SJCRH30 (cell line): ENCODE results near the gene H1-8. TPM values are rescaled to one million over a fixed set of nuclear protein-coding genes. Genes with fewer than 3 reads are reported as not detected.

Experiments used
- DNase-seq, 2 experiments: peaks; one replicate each; pipeline ENCODE4 v3.0.0-alpha.2; 2015 to 2020
- H3K27ac ChIP-seq: fragments of 250-450 bp; sonication (Bioruptor Pico); 2 replicates; pipeline ENCODE4 v1.5.1; 2020; ENCODE audit warnings: mild to moderate bottlenecking, moderate library complexity
- H3K27me3 ChIP-seq: fragments of 250-450 bp; sonication (Bioruptor Pico); 2 replicates; pipeline ENCODE4 v1.5.1; 2020; ENCODE audit warnings: mild to moderate bottlenecking, moderate library complexity
- H3K36me3 ChIP-seq: fragments of 250-450 bp; sonication (Bioruptor Pico); 2 replicates; pipeline ENCODE4 v1.5.1; 2020; ENCODE audit warnings: mild to moderate bottlenecking, moderate library complexity
- H3K4me1 ChIP-seq: fragments of 250-450 bp; sonication (Bioruptor Pico); 2 replicates; pipeline ENCODE4 v1.5.1; 2020; ENCODE audit warnings: mild to moderate bottlenecking, moderate library complexity
- H3K4me3 ChIP-seq: fragments of 250-450 bp; sonication (Bioruptor Pico); 2 replicates; pipeline ENCODE4 v1.5.1; 2020; ENCODE audit warnings: mild to moderate bottlenecking, moderate library complexity
- H3K9me3 ChIP-seq: fragments of 250-450 bp; sonication (Bioruptor Pico); replicated peaks from 2 replicates; pipeline ENCODE4 v1.5.1; 2020; ENCODE audit warnings: mild to moderate bottlenecking, moderate library complexity
- total RNA-seq: library from RNA; depleted of rRNA; stranded (reverse); fragments of >200 nt; shearing (Covaris generic); gene quantifications from 2 replicates; pipeline ENCODE4 v1.2.3, GENCODE V29; 2014

The H1-8 gene
- total RNA-seq, 1 experiment from 2014 or later, result not detected

GRCh38 chr3:129521611-129522010, 21.4 kb upstream of the H1-8 start:
- Histone ChIP-seq H3K4me3 (no peak overlapping the region), H3K4me1 (no peaks in the 10 kb centered on the region), H3K27me3 (no peaks in the 10 kb centered on the region), H3K36me3 (no peaks in the 10 kb centered on the region), H3K9me3 (no peaks in the 10 kb centered on the region), H3K27ac (no peak overlapping the region)
- DNase-seq, result no peak

DNA sequence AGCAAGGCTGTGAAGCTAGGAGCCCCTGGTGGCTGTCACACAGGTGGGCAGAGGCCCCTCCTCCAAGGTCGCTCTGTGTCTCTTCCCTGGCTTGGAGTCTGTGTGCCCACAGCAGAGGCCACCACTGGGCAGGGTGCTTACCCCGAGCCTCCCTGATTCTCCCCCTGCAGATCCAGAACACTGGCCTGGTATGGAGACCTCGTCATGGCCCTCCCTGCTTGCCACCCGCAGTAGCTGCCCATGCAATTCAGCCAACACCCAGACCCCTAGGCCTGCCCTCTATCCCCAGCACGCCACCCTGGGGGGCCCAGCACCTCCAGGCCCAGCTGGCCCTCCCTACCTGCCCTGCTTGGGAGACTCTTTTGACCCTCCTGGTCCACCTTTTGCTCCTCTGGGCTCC, 20.0 kb upstream of the H1-8 start:
- Histone ChIP-seq H3K36me3 (no peaks in the 10 kb centered on the region), H3K4me3 (no peak overlapping the region)

DNA sequence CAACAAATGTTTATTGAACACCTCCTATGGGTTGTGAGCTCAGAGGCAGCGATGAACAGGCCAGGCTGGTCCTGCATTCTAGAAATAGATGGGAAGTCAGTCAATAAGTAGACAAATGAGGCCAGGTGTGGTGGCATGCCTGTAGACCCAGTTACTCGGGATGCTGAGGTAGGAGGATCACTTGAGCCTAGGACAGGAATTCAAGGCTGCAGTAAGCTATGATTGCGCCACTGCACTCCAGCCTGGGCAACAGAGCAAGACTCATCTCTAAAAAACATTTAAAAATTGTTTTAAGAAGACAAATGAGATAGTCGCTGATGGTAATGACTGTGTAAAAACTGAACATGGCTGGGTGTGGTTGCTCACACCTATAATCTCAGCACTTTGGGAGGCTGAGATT, 18.9 kb upstream of the H1-8 start:
- no peaks in the 10 kb centered on the region for H3K36me3 ChIP-seq
- H3K27ac ChIP-seq, result no peak overlapping the region
- no peak for DNase-seq
- no peaks in the 10 kb centered on the region for H3K4me1 ChIP-seq
- H3K9me3 ChIP-seq, result no peaks in the 10 kb centered on the region
- H3K4me3 ChIP-seq, result no peak overlapping the region
- H3K27me3 ChIP-seq, result no peaks in the 10 kb centered on the region

More for the DNA sequence above, 20.0 kb upstream of the H1-8 start:
- Histone ChIP-seq H3K27ac (no peak overlapping the region), H3K27me3 (no peaks in the 10 kb centered on the region), H3K9me3 (no peaks in the 10 kb centered on the region), H3K4me1 (no peaks in the 10 kb centered on the region)
- DNase-seq, result no peak

DNA sequence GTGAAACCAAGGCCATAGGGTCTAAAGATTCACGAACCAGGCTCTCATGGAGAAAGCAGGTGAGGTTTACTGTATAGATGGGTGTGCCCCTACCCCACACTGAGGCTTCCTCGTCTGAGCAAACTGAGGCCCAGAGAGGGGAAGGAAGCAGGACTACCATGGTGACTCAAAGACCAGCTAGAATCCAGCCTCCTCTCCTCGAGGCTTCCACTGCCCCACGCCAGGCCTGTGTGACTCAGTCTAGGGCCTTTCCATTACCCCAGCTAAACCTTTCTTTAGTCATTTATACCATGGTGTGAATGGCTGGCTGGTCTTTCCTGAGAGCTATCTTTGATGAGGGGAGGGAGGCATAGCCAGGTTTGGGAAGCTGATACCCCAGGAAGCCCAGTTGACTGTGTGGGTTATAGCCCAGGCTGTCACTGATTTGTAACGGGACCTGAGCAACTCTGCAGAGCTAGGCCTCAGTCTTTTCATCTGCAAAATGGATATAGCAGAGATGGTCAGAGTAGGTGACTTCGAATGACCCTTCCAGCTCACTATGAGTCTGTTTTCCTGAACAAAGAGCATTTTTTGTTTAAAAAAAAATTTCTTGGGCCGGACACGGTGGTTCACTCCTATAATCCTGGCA, 17.5 kb upstream of the H1-8 start:
- Histone ChIP-seq H3K4me1 (no peaks in the 10 kb centered on the region), H3K4me3 (no peak overlapping the region), H3K27ac (no peak overlapping the region), H3K36me3 (no peaks in the 10 kb centered on the region), H3K9me3 (no peaks in the 10 kb centered on the region), H3K27me3 (no peaks in the 10 kb centered on the region)
- no peak for DNase-seq

- DNase-seq, result no peak
- Histone ChIP-seq H3K4me1 (no peaks in the 10 kb centered on the region), H3K27ac (no peak overlapping the region), H3K9me3 (no peaks in the 10 kb centered on the region), H3K4me3 (no peak overlapping the region), H3K27me3 (no peaks in the 10 kb centered on the region), H3K36me3 (no peaks in the 10 kb centered on the region)
These were observed 16.7 kb upstream of the H1-8 start for GRCh38 chr3:129526121-129526900.

DNA sequence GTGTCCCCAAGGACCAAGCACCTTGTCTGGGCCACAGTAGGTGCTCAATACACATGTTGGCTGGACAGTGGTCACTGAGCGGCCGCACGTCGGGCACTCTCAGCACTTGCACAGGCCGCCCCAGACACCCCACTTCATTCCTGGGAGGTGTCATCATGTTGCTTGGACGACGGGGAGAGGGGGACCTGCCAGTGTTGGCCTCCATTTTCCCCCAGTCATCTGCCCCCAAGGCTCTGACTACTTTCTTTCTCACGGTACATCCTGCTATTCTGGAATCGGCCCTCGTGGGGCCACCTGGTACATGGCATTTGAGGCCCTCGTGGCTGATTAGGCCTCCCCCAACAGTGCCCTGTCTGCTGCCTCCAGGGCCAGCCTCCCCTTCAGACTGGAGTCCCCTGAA, 15.7 kb upstream of the H1-8 start:
- Histone ChIP-seq H3K9me3 (no peaks in the 10 kb centered on the region), H3K36me3 (no peaks in the 10 kb centered on the region), H3K27ac (no peak overlapping the region), H3K4me1 (no peaks in the 10 kb centered on the region), H3K27me3 (no peaks in the 10 kb centered on the region), H3K4me3 (no peak overlapping the region)
- no peak for DNase-seq

GRCh38 chr3:129528589-129529100, 14.3 kb upstream of the H1-8 start, which contains the start of gene RHO:
Gene RHO, plus strand, starts transcription at chr3:129528639. Its CDS starts 95 bp downstream, at chr3:129528734.
- no peak within 1 kb of the TSS for H3K4me3 ChIP-seq
- no peak for DNase-seq
- no peaks in the 10 kb centered on the region for H3K27me3 ChIP-seq
- H3K36me3 ChIP-seq, result no peaks in the 10 kb centered on the region
- H3K27ac ChIP-seq, result no peak within 1 kb of the TSS
- H3K9me3 ChIP-seq, result no peaks in the 10 kb centered on the region
- no peaks in the 10 kb centered on the region for H3K4me1 ChIP-seq

DNA sequence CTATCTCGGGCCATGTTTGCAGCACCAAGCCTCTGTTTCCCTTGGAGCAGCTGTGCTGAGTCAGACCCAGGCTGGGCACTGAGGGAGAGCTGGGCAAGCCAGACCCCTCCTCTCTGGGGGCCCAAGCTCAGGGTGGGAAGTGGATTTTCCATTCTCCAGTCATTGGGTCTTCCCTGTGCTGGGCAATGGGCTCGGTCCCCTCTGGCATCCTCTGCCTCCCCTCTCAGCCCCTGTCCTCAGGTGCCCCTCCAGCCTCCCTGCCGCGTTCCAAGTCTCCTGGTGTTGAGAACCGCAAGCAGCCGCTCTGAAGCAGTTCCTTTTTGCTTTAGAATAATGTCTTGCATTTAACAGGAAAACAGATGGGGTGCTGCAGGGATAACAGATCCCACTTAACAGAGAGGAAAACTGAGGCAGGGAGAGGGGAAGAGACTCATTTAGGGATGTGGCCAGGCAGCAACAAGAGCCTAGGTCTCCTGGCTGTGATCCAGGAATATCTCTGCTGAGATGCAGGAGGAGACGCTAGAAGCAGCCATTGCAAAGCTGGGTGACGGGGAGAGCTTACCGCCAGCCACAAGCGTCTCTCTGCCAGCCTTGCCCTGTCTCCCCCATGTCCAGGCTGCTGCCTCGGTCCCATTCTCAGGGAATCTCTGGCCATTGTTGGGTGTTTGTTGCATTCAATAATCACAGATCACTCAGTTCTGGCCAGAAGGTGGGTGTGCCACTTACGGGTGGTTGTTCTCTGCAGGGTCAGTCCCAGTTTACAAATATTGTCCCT, 13.4 kb upstream of the H1-8 start:
- Histone ChIP-seq H3K27me3 (no peaks in the 10 kb centered on the region), H3K9me3 (no peaks in the 10 kb centered on the region), H3K36me3 (no peaks in the 10 kb centered on the region), H3K4me3 (no peak overlapping the region), H3K27ac (no peak overlapping the region), H3K4me1 (no peaks in the 10 kb centered on the region)
- DNase-seq, result no peak

GRCh38 chr3:129530251-129530791, 12.7 kb upstream of the H1-8 start:
- no peaks in the 10 kb centered on the region for H3K27me3 ChIP-seq
- H3K9me3 ChIP-seq, result no peaks in the 10 kb centered on the region
- no peaks in the 10 kb centered on the region for H3K4me1 ChIP-seq
- no peak overlapping the region for H3K27ac ChIP-seq
- DNase-seq, result no peak
- no peak overlapping the region for H3K4me3 ChIP-seq
- no peaks in the 10 kb centered on the region for H3K36me3 ChIP-seq

DNA sequence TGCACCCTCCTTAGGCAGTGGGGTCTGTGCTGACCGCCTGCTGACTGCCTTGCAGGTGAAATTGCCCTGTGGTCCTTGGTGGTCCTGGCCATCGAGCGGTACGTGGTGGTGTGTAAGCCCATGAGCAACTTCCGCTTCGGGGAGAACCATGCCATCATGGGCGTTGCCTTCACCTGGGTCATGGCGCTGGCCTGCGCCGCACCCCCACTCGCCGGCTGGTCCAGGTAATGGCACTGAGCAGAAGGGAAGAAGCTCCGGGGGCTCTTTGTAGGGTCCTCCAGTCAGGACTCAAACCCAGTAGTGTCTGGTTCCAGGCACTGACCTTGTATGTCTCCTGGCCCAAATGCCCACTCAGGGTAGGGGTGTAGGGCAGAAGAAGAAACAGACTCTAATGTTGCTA, 12.2 kb upstream of the H1-8 start:
- Histone ChIP-seq H3K4me1 (no peaks in the 10 kb centered on the region), H3K27ac (no peak overlapping the region), H3K4me3 (no peak overlapping the region), H3K9me3 (no peaks in the 10 kb centered on the region), H3K27me3 (no peaks in the 10 kb centered on the region), H3K36me3 (no peaks in the 10 kb centered on the region)
- DNase-seq, result no peak

GRCh38 chr3:129531699-129532098, 11.3 kb upstream of the H1-8 start:
- Histone ChIP-seq H3K4me3 (no peak overlapping the region), H3K27me3 (no peaks in the 10 kb centered on the region), H3K36me3 (no peaks in the 10 kb centered on the region), H3K4me1 (no peaks in the 10 kb centered on the region), H3K9me3 (no peaks in the 10 kb centered on the region), H3K27ac (no peak overlapping the region)
- no peak for DNase-seq

- Histone ChIP-seq H3K27me3 (no peaks in the 10 kb centered on the region), H3K4me3 (no peak overlapping the region), H3K36me3 (no peaks in the 10 kb centered on the region), H3K4me1 (no peaks in the 10 kb centered on the region), H3K27ac (no peak overlapping the region), H3K9me3 (no peaks in the 10 kb centered on the region)
- no peak for DNase-seq
These were observed 10.7 kb upstream of the H1-8 start for GRCh38 chr3:129532261-129532660.

- Histone ChIP-seq H3K27ac (no peak overlapping the region), H3K9me3 (no peaks in the 10 kb centered on the region), H3K36me3 (no peaks in the 10 kb centered on the region), H3K27me3 (no peaks in the 10 kb centered on the region), H3K4me1 (no peaks in the 10 kb centered on the region), H3K4me3 (no peak overlapping the region)
- no peak for DNase-seq
These were observed 9.6 kb upstream of the H1-8 start for GRCh38 chr3:129533406-129533805.

DNA sequence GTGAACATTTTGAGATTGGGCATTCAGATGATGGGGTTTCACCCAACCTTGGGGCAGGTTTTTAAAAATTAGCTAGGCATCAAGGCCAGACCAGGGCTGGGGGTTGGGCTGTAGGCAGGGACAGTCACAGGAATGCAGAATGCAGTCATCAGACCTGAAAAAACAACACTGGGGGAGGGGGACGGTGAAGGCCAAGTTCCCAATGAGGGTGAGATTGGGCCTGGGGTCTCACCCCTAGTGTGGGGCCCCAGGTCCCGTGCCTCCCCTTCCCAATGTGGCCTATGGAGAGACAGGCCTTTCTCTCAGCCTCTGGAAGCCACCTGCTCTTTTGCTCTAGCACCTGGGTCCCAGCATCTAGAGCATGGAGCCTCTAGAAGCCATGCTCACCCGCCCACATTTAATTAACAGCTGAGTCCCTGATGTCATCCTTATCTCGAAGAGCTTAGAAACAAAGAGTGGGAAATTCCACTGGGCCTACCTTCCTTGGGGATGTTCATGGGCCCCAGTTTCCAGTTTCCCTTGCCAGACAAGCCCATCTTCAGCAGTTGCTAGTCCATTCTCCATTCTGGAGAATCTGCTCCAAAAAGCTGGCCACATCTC, 8.4 kb upstream of the H1-8 start:
- Histone ChIP-seq H3K36me3 (no peaks in the 10 kb centered on the region), H3K9me3 (no peaks in the 10 kb centered on the region), H3K4me3 (no peak overlapping the region), H3K27me3 (no peaks in the 10 kb centered on the region), H3K27ac (no peak overlapping the region), H3K4me1 (peaks cover 3% of the 10 kb centered on the region; the same call in 1 of the 2 replicates)
- no peak for DNase-seq
